Osteocyte (in vitro differentiated cells): ENCODE data around the gene CASQ2. TPM values are rescaled to one million over a fixed set of nuclear protein-coding genes. Genes with fewer than 3 reads are reported as not detected.

Experiments
- DNase-seq: peaks from one replicate; pipeline ENCODE4 v3.0.0; 2021; ENCODE audit warnings: mixed read lengths; ENCODE audit not compliant: unreplicated experiment; ENCODE audit errors: extremely low spot score
- H3K27ac Mint-ChIP-seq: one replicate; pipeline ENCODE4 v1.8.0; 2021; ENCODE audit warnings: mild to moderate bottlenecking, mixed read lengths; ENCODE audit not compliant: unreplicated experiment
- H3K27me3 Mint-ChIP-seq: one replicate; pipeline ENCODE4 v1.8.0; 2021; ENCODE audit warnings: mixed read lengths; ENCODE audit not compliant: unreplicated experiment
- H3K36me3 Mint-ChIP-seq: one replicate; pipeline ENCODE4 v1.8.0; 2021; ENCODE audit warnings: mixed read lengths; ENCODE audit not compliant: unreplicated experiment
- H3K4me1 Mint-ChIP-seq: one replicate; pipeline ENCODE4 v1.8.0; 2021; ENCODE audit warnings: mixed read lengths; ENCODE audit not compliant: unreplicated experiment
- H3K4me3 Mint-ChIP-seq: one replicate; pipeline ENCODE4 v1.8.0; 2021; ENCODE audit warnings: mild to moderate bottlenecking, moderate library complexity, mixed read lengths; ENCODE audit not compliant: unreplicated experiment
- H3K9me3 Mint-ChIP-seq: one replicate; pipeline ENCODE4 v1.8.0; 2021; ENCODE audit warnings: mixed read lengths; ENCODE audit not compliant: unreplicated experiment
- total RNA-seq: library from RNA; stranded (reverse); gene quantifications from 2 replicates; pipeline ENCODE4 v1.2.1, GENCODE V29; 2021
- TF ChIP-seq, protein P1 (sequence below): fragments of 200-600 bp; sonication (generic); IDR thresholded peaks from 2 replicates; pipeline ENCODE4 v1.5.0; 2021; ENCODE audit warnings: antibody characterized with exemption, mild to moderate bottlenecking, moderate library complexity

CASQ2 gene
- total RNA-seq, 1 donor from 2014 or later = not detected

DNA sequence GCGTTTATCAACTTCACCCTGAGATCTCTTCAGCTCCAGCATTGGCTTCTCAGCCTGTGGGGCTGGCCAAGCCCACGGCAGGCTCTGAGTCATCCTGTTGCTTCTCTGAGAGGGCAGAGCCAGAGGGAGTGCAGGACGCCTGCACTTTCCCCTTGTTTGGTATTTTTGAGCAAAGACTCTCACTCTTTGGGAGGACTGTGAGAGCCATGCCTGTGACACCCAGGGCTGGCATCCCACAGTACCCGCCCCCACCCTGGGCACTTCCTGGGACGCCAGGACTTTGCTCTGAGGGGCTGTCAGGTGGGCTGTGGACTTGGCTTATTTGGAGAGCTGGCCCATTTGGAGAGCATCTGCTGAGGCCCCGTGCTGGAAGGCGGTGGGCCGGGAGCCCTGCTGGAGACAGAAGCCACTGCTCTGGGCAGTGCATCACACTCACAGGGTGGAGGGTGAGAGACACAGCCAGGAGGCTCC lies 89.3 kb downstream of the CASQ2 start:
- H3K4me3 Mint-ChIP-seq = no peak overlapping the region
- TF ChIP-seq, protein P1, sequence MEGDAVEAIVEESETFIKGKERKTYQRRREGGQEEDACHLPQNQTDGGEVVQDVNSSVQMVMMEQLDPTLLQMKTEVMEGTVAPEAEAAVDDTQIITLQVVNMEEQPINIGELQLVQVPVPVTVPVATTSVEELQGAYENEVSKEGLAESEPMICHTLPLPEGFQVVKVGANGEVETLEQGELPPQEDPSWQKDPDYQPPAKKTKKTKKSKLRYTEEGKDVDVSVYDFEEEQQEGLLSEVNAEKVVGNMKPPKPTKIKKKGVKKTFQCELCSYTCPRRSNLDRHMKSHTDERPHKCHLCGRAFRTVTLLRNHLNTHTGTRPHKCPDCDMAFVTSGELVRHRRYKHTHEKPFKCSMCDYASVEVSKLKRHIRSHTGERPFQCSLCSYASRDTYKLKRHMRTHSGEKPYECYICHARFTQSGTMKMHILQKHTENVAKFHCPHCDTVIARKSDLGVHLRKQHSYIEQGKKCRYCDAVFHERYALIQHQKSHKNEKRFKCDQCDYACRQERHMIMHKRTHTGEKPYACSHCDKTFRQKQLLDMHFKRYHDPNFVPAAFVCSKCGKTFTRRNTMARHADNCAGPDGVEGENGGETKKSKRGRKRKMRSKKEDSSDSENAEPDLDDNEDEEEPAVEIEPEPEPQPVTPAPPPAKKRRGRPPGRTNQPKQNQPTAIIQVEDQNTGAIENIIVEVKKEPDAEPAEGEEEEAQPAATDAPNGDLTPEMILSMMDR = no peak

DNA sequence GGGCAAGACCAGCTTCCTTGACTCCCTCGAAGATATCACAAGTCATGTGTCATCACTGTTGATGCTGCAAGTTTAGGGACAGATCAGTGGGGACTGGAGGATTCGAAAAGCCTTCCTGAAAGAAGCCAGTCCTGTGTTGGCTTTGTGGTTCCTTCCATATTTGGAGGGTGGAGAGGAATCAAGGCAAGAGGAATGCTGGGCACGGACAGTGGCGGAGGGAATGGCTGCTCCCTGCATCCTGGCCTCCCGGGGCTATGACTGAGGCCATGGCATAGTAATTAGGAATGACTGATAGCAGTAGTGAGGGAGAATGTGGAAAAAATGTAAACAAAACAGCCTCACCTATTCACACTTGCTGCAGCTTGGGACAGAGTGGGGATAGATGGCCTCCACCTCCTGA lies 90.4 kb downstream of the CASQ2 start:
- Mint-ChIP-seq H3K4me1 (peaks cover 11% of the 10 kb centered on the region), H3K4me3 (no peak overlapping the region), H3K9me3 (no peaks in the 10 kb centered on the region), H3K36me3 (peaks cover 19% of the 10 kb centered on the region), H3K27me3 (no peaks in the 10 kb centered on the region), H3K27ac (no peak overlapping the region)
- TF ChIP-seq, protein P1 = no peak
- no peak for DNase-seq

More for the DNA sequence above, 89.3 kb downstream of the CASQ2 start:
- H3K9me3 Mint-ChIP-seq = no peaks in the 10 kb centered on the region
- no peaks in the 10 kb centered on the region for H3K27me3 Mint-ChIP-seq
- peaks cover 18% of the 10 kb centered on the region for H3K36me3 Mint-ChIP-seq
- DNase-seq = no peak
- no peak overlapping the region for H3K27ac Mint-ChIP-seq
- H3K4me1 Mint-ChIP-seq = peaks cover 11% of the 10 kb centered on the region

DNA sequence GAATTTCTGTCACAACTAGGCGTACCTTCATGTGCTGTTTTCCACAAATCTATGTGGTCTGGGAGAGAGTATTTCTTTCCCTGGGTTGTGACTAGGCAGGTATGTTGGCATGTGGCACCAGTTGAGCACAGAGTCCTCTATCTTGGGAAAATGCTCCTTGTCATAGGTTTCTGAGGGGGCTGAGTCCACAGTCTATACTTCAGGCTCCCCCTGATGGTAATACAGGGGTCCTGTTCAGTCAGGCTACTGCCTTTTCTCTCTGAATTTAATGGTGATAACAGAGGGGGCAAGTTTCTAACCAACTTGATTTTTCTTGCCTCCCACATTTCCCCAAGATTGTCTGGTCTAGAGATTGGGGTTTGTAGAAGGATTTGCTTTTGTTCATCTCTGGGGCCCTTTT lies 90.9 kb downstream of the CASQ2 start:
- H3K27ac Mint-ChIP-seq = no peak overlapping the region
- H3K4me3 Mint-ChIP-seq = no peak overlapping the region
- TF ChIP-seq, protein P1 = no peak
- H3K36me3 Mint-ChIP-seq = peaks cover 15% of the 10 kb centered on the region
- DNase-seq = no peak
- no peaks in the 10 kb centered on the region for H3K27me3 Mint-ChIP-seq
- no peaks in the 10 kb centered on the region for H3K9me3 Mint-ChIP-seq
- H3K4me1 Mint-ChIP-seq = peaks cover 11% of the 10 kb centered on the region

DNA sequence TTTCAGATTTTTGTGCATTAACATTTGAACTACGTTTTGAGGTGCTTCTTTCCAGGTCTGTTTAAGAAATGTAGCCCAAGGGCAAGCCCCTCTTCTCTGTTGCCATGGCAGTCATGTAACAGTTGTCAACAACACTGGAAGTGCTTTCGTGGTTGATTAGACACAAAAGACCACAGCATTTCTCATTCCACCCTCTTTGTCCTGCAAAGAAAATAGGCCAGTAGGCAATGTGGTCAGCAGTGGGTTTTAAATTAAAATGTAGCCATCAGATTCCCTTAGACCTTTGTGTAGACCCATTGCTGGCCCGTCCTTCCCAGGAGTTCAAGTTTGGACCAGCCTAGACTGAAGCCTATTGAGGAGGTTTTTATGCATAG lies 91.3 kb downstream of the CASQ2 start:
- no peaks in the 10 kb centered on the region for H3K27me3 Mint-ChIP-seq
- H3K4me3 Mint-ChIP-seq = no peak overlapping the region
- TF ChIP-seq, protein P1 = no peak
- H3K27ac Mint-ChIP-seq = no peak overlapping the region
- H3K36me3 Mint-ChIP-seq = peaks cover 16% of the 10 kb centered on the region
- DNase-seq = no peak
- peaks cover 11% of the 10 kb centered on the region for H3K4me1 Mint-ChIP-seq
- H3K9me3 Mint-ChIP-seq = no peaks in the 10 kb centered on the region

DNA sequence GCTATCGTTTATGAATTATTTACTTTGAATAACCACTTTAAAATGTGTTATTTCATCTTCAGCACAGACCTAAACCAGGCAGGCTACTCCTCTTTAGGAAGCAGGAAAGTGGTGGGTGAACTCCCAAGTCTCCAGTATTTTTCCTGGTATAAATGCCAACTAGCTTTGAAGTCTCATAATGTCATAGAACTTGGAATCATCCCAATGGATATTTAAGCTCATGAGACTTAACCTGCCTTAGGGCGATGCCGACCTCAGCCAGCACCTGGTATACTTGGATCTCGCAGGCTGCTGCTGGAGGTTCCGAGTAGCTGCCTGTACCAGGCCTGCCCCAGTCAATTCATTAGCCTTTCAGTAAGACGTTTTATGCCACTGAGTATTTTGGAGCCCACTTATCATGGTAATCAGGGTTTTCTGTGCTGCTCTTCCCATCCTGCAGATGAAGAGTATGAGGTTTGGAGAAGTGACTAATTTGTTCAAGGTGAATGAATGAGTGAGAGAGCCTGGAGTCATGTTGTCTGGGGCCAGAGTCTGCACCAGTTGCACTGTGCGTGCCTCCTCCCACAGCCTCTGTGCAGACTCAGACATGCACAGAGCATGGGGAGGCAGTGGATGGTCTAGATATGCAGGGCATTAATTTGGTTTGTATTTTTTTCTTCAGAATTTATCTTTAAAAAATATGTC lies 91.9 kb downstream of the CASQ2 start:
- Mint-ChIP-seq H3K27me3 (no peaks in the 10 kb centered on the region), H3K27ac (no peak overlapping the region), H3K9me3 (no peaks in the 10 kb centered on the region), H3K4me3 (no peak overlapping the region), H3K36me3 (peaks cover 16% of the 10 kb centered on the region), H3K4me1 (peaks cover 13% of the 10 kb centered on the region)
- TF ChIP-seq, protein P1 = no peak
- DNase-seq = no peak
